Measurements from ENCODE around the gene TMEM233.
A peak's percentile ranks its signal among the peaks of the same experiment; 100 is the strongest.
"Not testable (repeated sequence)": the region's sequence is repeated elsewhere in the genome, so short reads cannot be mapped to it uniquely, and the experiment has no call there.

The TMEM233 gene

DNA sequence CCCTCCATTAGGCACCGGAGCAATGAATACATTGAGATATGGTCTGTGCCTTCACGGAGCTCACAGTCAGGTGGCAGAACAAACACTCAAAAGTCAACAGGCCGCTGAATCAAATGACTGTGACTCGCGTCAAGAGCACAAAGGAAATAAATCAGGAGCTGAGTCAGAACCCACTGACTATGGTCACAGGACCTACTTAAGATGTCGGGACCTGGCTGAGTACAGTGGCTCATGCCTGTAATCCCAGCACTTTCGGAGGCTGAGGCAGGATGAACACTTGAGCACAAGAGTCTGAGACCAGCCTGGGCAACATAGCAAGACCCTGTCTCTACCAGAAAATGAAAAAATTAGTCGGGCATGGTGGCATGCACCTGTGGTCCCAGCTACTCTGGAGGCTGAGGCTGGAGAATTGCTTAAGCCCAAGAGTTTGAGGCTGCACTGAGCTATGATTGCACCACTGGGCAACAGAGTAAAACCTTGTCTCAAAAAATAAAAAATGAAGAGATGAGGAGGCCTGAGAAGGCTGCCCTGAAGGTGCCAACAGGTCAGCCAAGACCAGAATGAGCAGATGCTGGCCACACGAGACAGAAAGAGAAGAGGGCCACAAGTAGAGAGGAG lies 19.9 kb downstream of the TMEM233 start:
- DNase-seq: no peak

DNA sequence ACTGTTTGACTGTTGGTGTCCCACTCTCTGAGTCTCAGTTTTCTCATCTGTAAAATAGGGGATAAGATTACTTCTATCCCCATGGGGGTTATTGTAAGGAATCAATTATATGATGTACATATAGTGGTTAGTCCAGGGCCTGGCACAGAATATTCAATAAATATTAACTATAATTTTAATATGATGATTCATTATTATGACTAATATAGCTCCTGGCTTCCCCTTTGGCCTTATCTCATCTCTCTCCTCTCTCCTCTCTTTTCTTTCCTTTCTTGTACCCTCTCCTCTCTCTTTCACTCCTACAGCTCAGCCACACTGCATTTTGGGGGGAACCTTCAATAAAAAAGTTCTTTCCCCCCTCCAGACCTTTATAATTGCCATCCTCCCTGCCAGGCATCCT lies 21.1 kb downstream of the TMEM233 start:
- DNase-seq: no peak

- no peak for DNase-seq
Observed at GRCh38 chr12:119615518-119616475, 22.2 kb downstream of the TMEM233 start.

- DNase-seq: not testable (repeated sequence)
Observed at GRCh38 chr12:119618328-119618896, 24.8 kb downstream of the TMEM233 start.

- DNase-seq: no peak
Observed at GRCh38 chr12:119620490-119620889, 26.9 kb downstream of the TMEM233 start.

GRCh38 chr12:119621878-119622277 lies 28.3 kb downstream of the TMEM233 start:
- no peak for DNase-seq

DNA sequence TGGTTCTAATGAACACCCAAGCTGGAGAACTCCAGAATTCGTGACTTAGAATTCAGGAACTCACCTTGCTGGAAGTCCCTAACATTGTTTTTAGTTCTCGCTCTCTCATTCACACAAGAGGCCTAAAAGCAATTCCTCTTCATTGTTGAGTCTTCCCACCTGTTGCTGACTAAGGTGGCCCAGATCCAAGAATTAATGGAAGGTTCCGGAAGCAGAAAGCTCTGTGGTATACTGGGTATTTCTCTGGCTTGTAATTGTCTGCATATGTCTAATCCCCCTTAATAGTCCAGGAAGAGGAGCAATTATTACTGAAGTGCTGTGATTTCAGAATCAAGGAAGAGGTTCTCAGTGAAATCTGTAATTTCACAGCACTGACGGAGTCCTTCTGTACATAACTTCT lies 31.4 kb downstream of the TMEM233 start:
- DNase-seq: no peak

DNA sequence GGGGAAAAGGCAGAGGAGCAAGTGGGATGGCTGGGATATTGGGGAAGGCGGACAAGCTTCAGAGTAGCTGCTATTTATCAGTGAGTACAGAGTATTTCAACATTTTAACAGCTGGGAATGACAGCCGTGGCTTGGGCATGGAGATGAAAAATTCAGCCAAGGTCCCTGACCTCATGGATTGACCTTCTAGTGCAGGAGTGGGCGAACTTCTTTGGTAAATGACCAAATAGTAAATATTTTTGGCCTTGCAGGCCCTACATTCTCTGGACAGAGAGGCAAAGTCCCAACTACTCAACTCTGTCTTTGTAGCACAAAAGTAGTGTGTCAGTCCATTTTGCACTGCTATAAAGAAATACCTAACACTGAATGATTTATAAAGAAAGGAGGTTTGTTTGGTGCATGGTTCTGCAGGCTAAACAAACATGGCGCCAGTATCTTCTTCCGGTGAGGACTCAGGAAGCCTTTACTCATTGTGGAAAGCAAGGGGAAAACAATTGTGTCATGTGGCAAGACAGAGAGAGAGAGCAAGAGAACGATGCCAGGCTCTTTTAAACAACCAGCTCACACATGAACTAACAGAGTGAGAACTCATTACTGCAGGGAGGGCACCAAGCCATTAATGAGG lies 33.6 kb downstream of the TMEM233 start:
- no peak for DNase-seq

GRCh38 chr12:119627686-119628085 lies 34.1 kb downstream of the TMEM233 start:
- DNase-seq: no peak

DNA sequence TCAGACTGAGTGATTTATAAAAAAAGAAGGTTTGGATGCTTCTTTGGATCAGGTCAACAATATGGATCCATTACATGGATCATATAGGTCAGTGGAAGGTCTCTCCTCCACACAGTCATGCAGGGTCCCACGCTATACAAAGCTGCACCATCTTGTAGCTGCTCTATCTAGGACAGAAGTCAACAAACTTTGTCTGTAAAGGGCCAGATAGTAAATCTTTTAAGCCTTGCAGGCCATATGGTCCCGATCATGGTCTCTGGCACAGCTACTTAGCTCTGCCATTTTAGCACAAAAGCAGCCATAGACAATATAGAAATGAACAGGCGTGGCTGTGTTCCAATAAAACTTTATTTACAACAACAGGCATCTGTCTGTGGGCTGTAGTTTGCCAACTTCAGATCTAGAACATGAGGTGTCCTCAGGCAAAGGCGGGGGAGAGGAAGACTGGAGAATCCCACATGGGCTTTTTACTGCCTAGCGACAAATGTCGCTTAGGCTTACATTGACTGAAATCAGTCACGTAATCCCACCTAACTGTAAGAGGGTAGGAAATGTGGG lies 36.7 kb downstream of the TMEM233 start:
- no peak for DNase-seq

DNA sequence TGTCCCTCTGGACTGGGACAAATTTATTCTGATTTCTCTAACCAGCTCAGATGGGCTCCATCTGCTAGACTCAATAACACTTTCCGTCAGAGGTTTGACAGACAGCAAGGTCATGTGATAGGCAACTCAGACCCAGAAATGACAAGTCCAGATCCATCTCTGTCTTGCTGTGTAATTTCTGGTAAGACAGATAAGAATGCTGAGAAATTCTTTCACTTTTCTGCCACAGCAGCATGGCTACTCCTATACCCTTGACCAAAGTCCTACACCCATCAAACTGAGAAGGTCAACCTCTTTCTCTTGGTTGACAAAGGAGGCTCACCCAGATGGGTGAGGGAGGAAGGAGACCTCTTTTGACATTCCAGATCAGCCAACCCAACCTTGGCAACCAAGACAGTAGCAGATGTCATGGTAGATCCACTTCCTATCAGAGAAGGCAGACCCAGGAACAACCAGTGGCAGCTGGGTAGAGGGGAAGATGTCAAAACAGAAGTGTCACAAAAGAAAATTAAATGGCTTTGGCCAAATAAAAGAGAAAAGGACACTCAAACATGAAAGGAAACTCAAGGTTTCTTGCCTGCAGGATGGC lies 37.5 kb downstream of the TMEM233 start:
- DNase-seq: no peak

- no peak for DNase-seq
Observed at GRCh38 chr12:119631930-119632678, 38.5 kb downstream of the TMEM233 start.

DNA sequence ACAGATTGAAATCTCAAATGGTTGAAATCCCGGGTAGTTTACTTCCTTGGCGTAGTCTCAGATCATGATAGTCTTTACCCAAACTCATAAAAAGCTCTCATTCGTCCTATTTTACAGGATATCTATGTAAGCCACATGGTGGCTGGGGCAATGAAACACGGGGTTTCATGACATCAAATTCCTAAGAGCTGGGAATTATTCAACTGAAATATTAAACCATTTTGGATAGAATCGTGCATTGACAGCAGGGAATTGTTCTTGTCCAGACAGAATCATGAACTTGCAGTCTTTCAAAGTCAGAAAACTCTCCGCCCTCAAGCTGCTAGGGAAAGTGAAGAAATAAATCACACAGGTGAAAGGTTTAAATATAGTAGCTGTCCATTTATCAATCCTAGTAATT lies 41.2 kb downstream of the TMEM233 start:
- DNase-seq: no peak

DNA sequence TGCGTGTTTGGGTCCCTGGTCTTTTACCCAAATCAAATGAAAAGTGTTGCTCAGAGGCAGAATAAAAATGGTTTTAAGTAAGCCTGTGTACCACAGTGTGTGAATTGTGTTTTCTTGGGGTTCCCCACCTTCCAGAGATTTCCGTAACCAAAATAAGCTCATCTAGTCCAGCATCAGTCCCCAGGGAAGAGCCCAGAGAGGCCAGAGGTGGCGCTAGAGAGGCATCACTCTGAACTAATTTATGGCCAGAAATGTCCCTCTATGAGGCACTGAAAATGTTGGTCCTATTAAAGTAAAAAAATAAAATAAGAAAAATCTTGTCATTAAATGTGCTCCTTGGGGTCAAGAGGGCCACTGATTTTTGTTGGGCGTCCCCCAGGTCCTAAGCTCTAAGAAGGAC lies 49.4 kb downstream of the TMEM233 start:
- no peak for DNase-seq

DNA sequence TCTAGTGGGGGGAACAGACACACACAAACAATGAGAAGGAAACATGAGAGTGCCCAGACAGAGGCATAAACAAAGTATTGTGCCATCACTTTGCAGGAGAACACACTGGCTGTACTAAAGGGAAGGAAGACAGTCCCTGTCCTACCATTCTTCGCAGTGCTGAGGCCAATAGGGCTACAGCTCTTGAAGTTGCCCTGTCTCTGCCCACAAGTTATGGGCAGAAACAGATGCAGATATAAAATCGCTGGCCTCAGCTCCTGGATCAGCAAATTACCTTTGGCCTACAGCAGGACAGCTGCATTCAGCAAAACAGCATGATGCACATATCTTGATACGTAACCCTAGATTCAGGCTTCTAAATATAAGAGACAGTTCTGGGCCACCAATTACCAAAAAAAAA lies 51.4 kb downstream of the TMEM233 start:
- DNase-seq: no peak

DNA sequence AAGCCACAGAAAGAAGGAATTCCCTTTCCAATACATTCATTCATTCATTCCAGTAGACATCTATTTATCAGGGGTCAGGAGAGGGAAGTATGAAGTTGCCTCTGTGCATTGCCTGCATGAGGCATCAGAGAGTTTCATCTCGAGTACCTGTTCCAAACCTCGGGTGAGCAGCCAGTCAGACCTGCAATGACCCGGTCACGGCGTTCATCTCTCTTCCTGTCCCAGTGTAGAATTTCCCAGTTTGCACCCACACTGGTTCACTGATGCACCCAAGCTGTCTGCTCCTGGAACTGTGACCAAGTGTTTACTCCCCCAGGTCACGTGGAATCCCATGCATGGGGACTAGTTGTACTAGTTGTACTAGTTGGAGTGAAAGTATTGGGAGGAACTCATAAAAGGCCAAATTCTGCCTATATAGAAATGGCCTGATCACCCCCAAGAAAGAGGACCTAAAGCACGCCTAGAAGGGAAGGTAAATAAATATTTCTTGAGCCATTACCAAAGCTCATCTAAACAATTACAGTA lies 52.0 kb downstream of the TMEM233 start:
- no peak for DNase-seq

GRCh38 chr12:119649202-119649808 lies 55.7 kb downstream of the TMEM233 start:
- no peak for DNase-seq

- no peak for DNase-seq
Observed at GRCh38 chr12:119652665-119653064, 59.1 kb downstream of the TMEM233 start.

GRCh38 chr12:119657001-119657400 lies 63.4 kb downstream of the TMEM233 start:
- not testable (repeated sequence) for DNase-seq

- not testable (repeated sequence) for DNase-seq
Observed at GRCh38 chr12:119658166-119658565, 64.6 kb downstream of the TMEM233 start.

GRCh38 chr12:119659289-119659897 lies 65.8 kb downstream of the TMEM233 start:
- peak in 2 of 4 experiments; percentile 5 to 8 for DNase-seq

Measured in activated naive CD4-positive, alpha-beta T cell (primary cell).